ENCODE results near the gene JUN.

DNA sequence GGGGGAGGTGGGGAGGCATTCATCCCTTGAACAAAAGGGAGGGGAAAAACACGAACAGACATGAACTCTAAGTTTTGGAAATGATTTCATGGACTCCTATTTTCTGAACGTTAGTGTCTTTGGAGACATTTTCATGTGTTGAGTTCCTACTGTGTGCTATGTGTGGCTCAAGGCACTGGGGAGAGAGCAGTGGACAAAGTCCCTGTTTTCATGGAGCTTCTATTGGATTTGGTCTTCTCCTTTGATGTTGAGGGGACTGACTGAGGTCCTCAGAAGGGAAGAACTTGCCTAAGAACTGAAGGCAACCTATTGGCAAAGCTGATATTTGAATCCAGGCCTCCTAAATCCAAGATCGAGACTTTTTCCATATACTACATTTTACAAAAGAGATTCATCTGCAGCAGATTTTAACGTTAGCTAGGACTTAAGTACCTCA, 30.4 kb downstream of the JUN start:
- TF ChIP-seq, protein P1, sequence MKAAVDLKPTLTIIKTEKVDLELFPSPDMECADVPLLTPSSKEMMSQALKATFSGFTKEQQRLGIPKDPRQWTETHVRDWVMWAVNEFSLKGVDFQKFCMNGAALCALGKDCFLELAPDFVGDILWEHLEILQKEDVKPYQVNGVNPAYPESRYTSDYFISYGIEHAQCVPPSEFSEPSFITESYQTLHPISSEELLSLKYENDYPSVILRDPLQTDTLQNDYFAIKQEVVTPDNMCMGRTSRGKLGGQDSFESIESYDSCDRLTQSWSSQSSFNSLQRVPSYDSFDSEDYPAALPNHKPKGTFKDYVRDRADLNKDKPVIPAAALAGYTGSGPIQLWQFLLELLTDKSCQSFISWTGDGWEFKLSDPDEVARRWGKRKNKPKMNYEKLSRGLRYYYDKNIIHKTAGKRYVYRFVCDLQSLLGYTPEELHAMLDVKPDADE (CRISPR knock-in tag; IDR thresholded peaks at IDR 0.05), result no peak
- TF ChIP-seq NFRKB (IDR thresholded peaks at IDR 0.05) (no peak), MYC (CRISPR knock-in tag; IDR thresholded peaks at IDR 0.05; ENCODE audit: borderline replicate concordance) (no peak)

All from HepG2 (cell line).